HEK293T (cell line): ENCODE data around the gene CFI.
A peak's percentile ranks its signal among the peaks of the same experiment; 100 is the strongest.

Source experiments
- CTCF ChIA-PET: fragments of 350-600 bp; formaldehyde crosslinking; extraction: SDS; loops from one replicate; lab custom pipeline; 2021; ENCODE audit warnings: antibody characterized with exemption, inconsistent platforms; lab: Yijun Ruan, JAX
- POLR2A ChIA-PET: fragments of 350-600 bp; formaldehyde crosslinking; extraction: SDS; loops from one replicate; lab custom pipeline; 2020; ENCODE audit warnings: antibody characterized with exemption, inconsistent platforms; lab: Yijun Ruan, JAX
- DNase-seq: peaks from one replicate; pipeline ENCODE4 v3.0.0; 2012; ENCODE audit warnings: mixed read lengths; ENCODE audit errors: extremely low spot score
- ARNT ChIP-seq: fragments of 450-650 bp; IDR thresholded peaks from 2 replicates; pipeline ENCODE4 v1.6.1; 2017; ENCODE audit warnings: mild to moderate bottlenecking
- BHLHE40 ChIP-seq: fragments of 450-650 bp; IDR thresholded peaks from 2 replicates; pipeline ENCODE4 v1.6.1; 2016; ENCODE audit warnings: mild to moderate bottlenecking, moderate library complexity, borderline replicate concordance
- CTBP1 ChIP-seq: fragments of 450-650 bp; IDR thresholded peaks from 2 replicates; pipeline ENCODE4 v1.6.1; 2016; ENCODE audit warnings: borderline replicate concordance
- ELF4 ChIP-seq: fragments of 450-650 bp; IDR thresholded peaks from 2 replicates; pipeline ENCODE4 v1.6.1; 2017; ENCODE audit warnings: antibody characterized with exemption
- FOXA1 ChIP-seq: fragments of 450-650 bp; IDR thresholded peaks from 2 replicates; pipeline ENCODE4 v1.6.1; 2016; ENCODE audit warnings: mild to moderate bottlenecking
- FOXK2 ChIP-seq: fragments of 450-650 bp; IDR thresholded peaks from 2 replicates; pipeline ENCODE4 v1.6.1; 2016; ENCODE audit warnings: mild to moderate bottlenecking
- FOXM1 ChIP-seq: fragments of 450-650 bp; IDR thresholded peaks from 2 replicates; pipeline ENCODE4 v1.6.1; 2017; ENCODE audit warnings: mild to moderate bottlenecking, borderline replicate concordance
- HDGF ChIP-seq: fragments of 450-650 bp; IDR thresholded peaks from 2 replicates; pipeline ENCODE4 v1.6.1; 2017; ENCODE audit warnings: antibody characterized with exemption, borderline replicate concordance
- L3MBTL2 ChIP-seq: fragments of 450-650 bp; conservative IDR thresholded peaks from 2 replicates; pipeline ENCODE4 v1.6.1; 2016; ENCODE audit warnings: mild to moderate bottlenecking
- LEF1 ChIP-seq: fragments of 450-650 bp; IDR thresholded peaks from 2 replicates; pipeline ENCODE4 v1.6.1; 2017; ENCODE audit warnings: mild to moderate bottlenecking, borderline replicate concordance
- NFRKB ChIP-seq: fragments of 450-650 bp; IDR thresholded peaks from 2 replicates; pipeline ENCODE4 v1.6.1; 2016; ENCODE audit warnings: mild to moderate bottlenecking, moderate library complexity
- PKNOX1 ChIP-seq: fragments of 450-650 bp; IDR thresholded peaks from 2 replicates; pipeline ENCODE4 v1.6.1; 2016
- SP1 ChIP-seq: fragments of 450-650 bp; IDR thresholded peaks from 2 replicates; pipeline ENCODE4 v1.6.1; 2017
- SUZ12 ChIP-seq: fragments of 450-650 bp; IDR thresholded peaks from 2 replicates; pipeline ENCODE4 v1.6.1; 2016; ENCODE audit warnings: mild to moderate bottlenecking
- TARDBP ChIP-seq: fragments of 450-650 bp; IDR thresholded peaks from 2 replicates; pipeline ENCODE4 v1.6.1; 2016
- ZNF384 ChIP-seq: fragments of 450-650 bp; IDR thresholded peaks from 2 replicates; pipeline ENCODE4 v1.6.1; 2016

Gene CFI

GRCh38 chr4:109816894-109817293, 15.1 kb upstream of the CFI start:
- POLR2A ChIA-PET = no interaction called here
- DNase-seq = no peak
- CTCF ChIA-PET = no interaction called here
- TF ChIP-seq FOXK2 (no peak), TARDBP (no peak), NFRKB (no peak), SP1 (no peak), SUZ12 (no peak)

- DNase-seq = no peak
- ChIA-PET CTCF (no interaction called here), POLR2A (no interaction called here)
- TF ChIP-seq BHLHE40 (no peak), SUZ12 (no peak), NFRKB (no peak), ARNT (no peak), HDGF (no peak), FOXK2 (no peak), ZNF384 (no peak), FOXM1 (no peak), ELF4 (no peak), TARDBP (no peak), L3MBTL2 (no peak), LEF1 (no peak), FOXA1 (no peak), CTBP1 (no peak), PKNOX1 (no peak), SP1 (no peak)
Observed at GRCh38 chr4:109816082-109816442, 14.3 kb upstream of the CFI start.

GRCh38 chr4:109815151-109816081, 13.6 kb upstream of the CFI start, which contains the start of gene GAR1:
Gene GAR1, plus strand, starts transcription at chr4:109815762. Its CDS starts 403 bp downstream, at chr4:109816165.
- POLR2A ChIA-PET = interaction anchor here (0.6 to 1.0 kb wide), 5 partner anchors 12 to 431 kb away, joined by 3 to 5 read pairs (median 3); partner anchors contain the start of gene MCUB
- peak; percentile 95 for TF ChIP-seq L3MBTL2
- peak; percentile 80 for TF ChIP-seq ELF4
- TF ChIP-seq SP1 = no peak
- CTCF ChIA-PET = no interaction called here
- peak; percentile 91 for DNase-seq

- ChIA-PET POLR2A (no interaction called here), CTCF (no interaction called here)
- TF ChIP-seq PKNOX1 = peak; percentile 59
- no peak for TF ChIP-seq ELF4
- TF ChIP-seq FOXA1 = no peak
- DNase-seq = no peak
Observed at GRCh38 chr4:109811707-109812106, 9.9 kb upstream of the CFI start.

GRCh38 chr4:109810552-109811387, 9.0 kb upstream of the CFI start:
- no peak for DNase-seq
- POLR2A ChIA-PET = no interaction called here
- CTCF ChIA-PET = no interaction called here
- no peak for TF ChIP-seq NFRKB
- no peak for TF ChIP-seq FOXM1
- TF ChIP-seq L3MBTL2 = no peak
- no peak for TF ChIP-seq FOXA1
- TF ChIP-seq HDGF = no peak
- no peak for TF ChIP-seq PKNOX1

- ChIA-PET POLR2A (no interaction called here), CTCF (no interaction called here)
- no peak for TF ChIP-seq TARDBP
- no peak for TF ChIP-seq FOXA1
- TF ChIP-seq BHLHE40 = no peak
- TF ChIP-seq ARNT = no peak
- no peak for TF ChIP-seq NFRKB
- TF ChIP-seq PKNOX1 = no peak
- no peak for TF ChIP-seq ELF4
- no peak for TF ChIP-seq FOXK2
- TF ChIP-seq SUZ12 = no peak
- TF ChIP-seq L3MBTL2 = no peak
- DNase-seq = no peak
Observed at GRCh38 chr4:109809655-109810054, 7.9 kb upstream of the CFI start.
